Trophoblast cell (in vitro differentiated cells and primary cell): ENCODE results near the gene PFAS.

Experiments used
- DNase-seq, 2 donors: peaks; one replicate each; pipeline ENCODE4 v3.0.0-alpha.2; 2016
- H2AFZ ChIP-seq: 2 replicates; pipeline ENCODE4 v1.6.1; 2013; ENCODE audit warnings: low read length, moderate library complexity, mild to moderate bottlenecking; ENCODE audit not compliant: insufficient read depth, poor library complexity
- H2AK5ac ChIP-seq: 2 replicates; pipeline ENCODE4 v1.6.1; 2013; ENCODE audit warnings: mild to moderate bottlenecking, low read length
- H2BK120ac ChIP-seq: 2 replicates; pipeline ENCODE4 v1.6.1; 2013; ENCODE audit warnings: low read length, mild to moderate bottlenecking, moderate library complexity; ENCODE audit not compliant: insufficient read depth, poor library complexity
- H2BK12ac ChIP-seq: 2 replicates; pipeline ENCODE4 v1.6.1; 2013; ENCODE audit warnings: mild to moderate bottlenecking, low read length, moderate library complexity
- H2BK5ac ChIP-seq: 2 replicates; pipeline ENCODE4 v1.6.1; 2013; ENCODE audit warnings: low read length, low read depth, moderate library complexity, mild to moderate bottlenecking; ENCODE audit not compliant: poor library complexity
- H3K14ac ChIP-seq: 2 replicates; pipeline ENCODE4 v1.6.1; 2013; ENCODE audit warnings: mild to moderate bottlenecking, low read length
- H3K18ac ChIP-seq: 2 replicates; pipeline ENCODE4 v1.6.1; 2013; ENCODE audit warnings: mild to moderate bottlenecking, low read length
- H3K23ac ChIP-seq: 2 replicates; pipeline ENCODE4 v1.6.1; 2013; ENCODE audit warnings: low read length
- H3K27ac ChIP-seq: 2 replicates; pipeline ENCODE4 v1.5.1; 2013; ENCODE audit warnings: low read depth, mild to moderate bottlenecking, inconsistent platforms, low read length, moderate library complexity
- H3K27me3 ChIP-seq: 2 replicates; pipeline ENCODE4 v1.6.1; 2013; ENCODE audit warnings: inconsistent platforms, mild to moderate bottlenecking, low read length, moderate library complexity; ENCODE audit not compliant: insufficient read depth
- H3K36me3 ChIP-seq, 2 experiments: 1 replicate in 1 of 2; 2 replicates in 1 of 2; pipeline ENCODE4 v1.6.1; 2013; ENCODE audit warnings: low read length in 2 of 2, mild to moderate bottlenecking in 2 of 2, moderate library complexity in 1 of 2; ENCODE audit not compliant: insufficient read depth in 2 of 2, control insufficient read depth in 1 of 2
- H3K4ac ChIP-seq: 2 replicates; pipeline ENCODE4 v1.6.1; 2013; ENCODE audit warnings: low read depth, mild to moderate bottlenecking, low read length, moderate library complexity
- H3K4me1 ChIP-seq, 2 experiments: 1 replicate in 1 of 2; 2 replicates in 1 of 2; pipeline ENCODE4 v1.6.1; 2013; ENCODE audit warnings: low read length in 2 of 2, mild to moderate bottlenecking in 2 of 2, moderate library complexity in 1 of 2; ENCODE audit not compliant: insufficient read depth in 2 of 2, control insufficient read depth in 1 of 2
- H3K4me2 ChIP-seq: 2 replicates; pipeline ENCODE4 v1.6.1; 2013; ENCODE audit warnings: inconsistent platforms, mild to moderate bottlenecking, low read length, moderate library complexity
- H3K4me3 ChIP-seq: 2 replicates; pipeline ENCODE4 v1.5.1; 2013; ENCODE audit warnings: mild to moderate bottlenecking, low read depth, low read length, inconsistent platforms
- H3K79me1 ChIP-seq: one replicate; pipeline ENCODE4 v1.6.1; 2013; ENCODE audit warnings: low read length
- H3K79me2 ChIP-seq: 2 replicates; pipeline ENCODE4 v1.6.1; 2013; ENCODE audit warnings: low read length, mild to moderate bottlenecking; ENCODE audit not compliant: control insufficient read depth, insufficient read depth, poor library complexity
- H3K9ac ChIP-seq: 2 replicates; pipeline ENCODE4 v1.6.1; 2013; ENCODE audit warnings: mild to moderate bottlenecking, low read length
- H3K9me3 ChIP-seq: 2 replicates; pipeline ENCODE4 v1.6.1; 2013; ENCODE audit warnings: low read depth, mild to moderate bottlenecking, control low read depth, inconsistent platforms, low read length; ENCODE audit not compliant: insufficient read depth
- H4K12ac ChIP-seq: 2 replicates; pipeline ENCODE4 v1.6.1; 2013; ENCODE audit warnings: low read depth, mild to moderate bottlenecking, low read length, moderate library complexity
- H4K8ac ChIP-seq: 2 replicates; pipeline ENCODE4 v1.6.1; 2013; ENCODE audit warnings: low read depth, mild to moderate bottlenecking, low read length, moderate library complexity
- H4K91ac ChIP-seq: one replicate; pipeline ENCODE4 v1.6.1; 2013; ENCODE audit warnings: low read depth, mild to moderate bottlenecking, low read length, moderate library complexity
- WGBS: extraction: QIAGEN DNeasy Blood & Tissue Kit; methylation state at CpG from one replicate; pipeline ENCODE4 v1.1.7; 2013; ENCODE audit warnings: missing lambda C conversion rate; ENCODE audit not compliant: insufficient read length, insufficient coverage; ENCODE audit errors: extremely low coverage; 5-methylcytosine and 5-hydroxymethylcytosine counted together

The PFAS gene

GRCh38 chr17:8223356-8224126 is 25.5 kb upstream of the PFAS start:
- H3K14ac ChIP-seq, result peak overlapping the region; percentile 81
- H4K8ac ChIP-seq, result peak overlapping the region; percentile 92
- peak overlapping the region; percentile 40 for H3K18ac ChIP-seq
- H2BK12ac ChIP-seq, result peak overlapping the region; percentile 10
- H3K23ac ChIP-seq, result no peak overlapping the region
- H3K79me2 ChIP-seq, result peaks cover 16% of the 10 kb centered on the region
- peak in 1 of 2 donors; percentile 44 for DNase-seq
- peaks cover 22% of the 10 kb centered on the region for H3K79me1 ChIP-seq
- WGBS, result no CpG with 5 or more reads among the region's 27 CpGs
- H3K4me3 ChIP-seq, result peak overlapping the region; percentile 79
- peak overlapping the region; percentile 87 for H4K12ac ChIP-seq
- peak overlapping the region; percentile 36 for H3K9ac ChIP-seq
- H3K27me3 ChIP-seq, result no peaks in the 10 kb centered on the region
- peak overlapping the region; percentile 67 for H2BK120ac ChIP-seq
- H2AFZ ChIP-seq, result peak overlapping the region; percentile 81
- peak overlapping the region; percentile 84 for H3K4me2 ChIP-seq
- peak overlapping the region; percentile 91 for H2AK5ac ChIP-seq
- peak overlapping the region; percentile 68 for H3K4ac ChIP-seq
- H3K36me3 ChIP-seq, result peaks cover 8 to 14% of the 10 kb centered on the region in 2 experiments
- H2BK5ac ChIP-seq, result peak overlapping the region; percentile 76
- H3K9me3 ChIP-seq, result no peaks in the 10 kb centered on the region
- H3K27ac ChIP-seq, result peak overlapping the region; percentile 83
- peak overlapping the region; percentile 87 for H4K91ac ChIP-seq
- peaks cover 10 to 11% of the 10 kb centered on the region in 2 experiments for H3K4me1 ChIP-seq

- H2BK12ac ChIP-seq, result no peak overlapping the region
- H4K8ac ChIP-seq, result no peak overlapping the region
- no peak overlapping the region for H3K4me3 ChIP-seq
- H3K4me1 ChIP-seq, result peaks cover 10 to 11% of the 10 kb centered on the region in 2 experiments
- peaks cover 22% of the 10 kb centered on the region for H3K79me1 ChIP-seq
- peaks cover 16% of the 10 kb centered on the region for H3K79me2 ChIP-seq
- no peak overlapping the region for H2AK5ac ChIP-seq
- no peak overlapping the region for H3K9ac ChIP-seq
- no peak overlapping the region for H3K18ac ChIP-seq
- peak; percentile 79 to 84 for DNase-seq
- H2BK120ac ChIP-seq, result no peak overlapping the region
- H3K9me3 ChIP-seq, result no peaks in the 10 kb centered on the region
- peaks cover 21 to 26% of the 10 kb centered on the region in 2 experiments for H3K36me3 ChIP-seq
- no peak overlapping the region for H3K23ac ChIP-seq
- no peak overlapping the region for H4K12ac ChIP-seq
- H4K91ac ChIP-seq, result no peak overlapping the region
- H3K27ac ChIP-seq, result no peak overlapping the region
- H3K27me3 ChIP-seq, result no peaks in the 10 kb centered on the region
- H3K4ac ChIP-seq, result no peak overlapping the region
- no peak overlapping the region for H3K14ac ChIP-seq
- no peak overlapping the region for H3K4me2 ChIP-seq
- no peak overlapping the region for H2AFZ ChIP-seq
- no peak overlapping the region for H2BK5ac ChIP-seq
- WGBS, result no CpG with 5 or more reads among the region's 26 CpGs
These were observed 23.9 kb upstream of the PFAS start for GRCh38 chr17:8224891-8225812.

GRCh38 chr17:8225813-8226535 is 23.1 kb upstream of the PFAS start:
- H3K79me1 ChIP-seq, result peaks cover 20% of the 10 kb centered on the region
- no peak overlapping the region for H4K12ac ChIP-seq
- H3K4ac ChIP-seq, result no peak overlapping the region
- H2BK120ac ChIP-seq, result no peak overlapping the region
- H3K23ac ChIP-seq, result no peak overlapping the region
- H2BK12ac ChIP-seq, result no peak overlapping the region
- no peak overlapping the region for H4K8ac ChIP-seq
- no peak overlapping the region for H3K18ac ChIP-seq
- peaks cover 22 to 30% of the 10 kb centered on the region in 2 experiments for H3K36me3 ChIP-seq
- no peak overlapping the region for H4K91ac ChIP-seq
- no peak overlapping the region for H2BK5ac ChIP-seq
- peaks cover 10 to 11% of the 10 kb centered on the region in 2 experiments for H3K4me1 ChIP-seq
- H3K4me3 ChIP-seq, result no peak overlapping the region
- H2AK5ac ChIP-seq, result no peak overlapping the region
- DNase-seq, result peak; percentile 52 to 77
- no peak overlapping the region for H3K14ac ChIP-seq
- H2AFZ ChIP-seq, result no peak overlapping the region
- peak overlapping the region; percentile 32 for H3K27ac ChIP-seq
- WGBS, result no CpG with 5 or more reads among the region's 20 CpGs
- no peaks in the 10 kb centered on the region for H3K27me3 ChIP-seq
- peak overlapping the region; percentile 65 for H3K4me2 ChIP-seq
- peaks cover 16% of the 10 kb centered on the region for H3K79me2 ChIP-seq
- H3K9me3 ChIP-seq, result no peaks in the 10 kb centered on the region
- no peak overlapping the region for H3K9ac ChIP-seq
